Measurements from ENCODE around the gene GGA2.

GRCh38 chr16:23518435-23518891 lies 8.2 kb upstream of the GGA2 start:
- no peak for TF ChIP-seq CTCF (IDR thresholded peaks at IDR 0.05)
- TF ChIP-seq EP300 (IDR thresholded peaks at IDR 0.05): no peak
- TF ChIP-seq POLR2AphosphoS5 (IDR thresholded peaks at IDR 0.05): no peak
